GM21717 (cell line): Measurements from ENCODE around the gene RIGI.
A peak's percentile ranks its signal among the peaks of the same experiment; 100 is the strongest.
"Not testable (repeated sequence)": the region's sequence is repeated elsewhere in the genome, so short reads cannot be mapped to it uniquely, and the experiment has no call there.

Source experiments
- ATAC-seq: cut with Tn5 transposase; IDR thresholded peaks from one replicate; pipeline ENCODE4 v1.9.1; 2021; ENCODE audit warnings: mild to moderate bottlenecking, moderate library complexity; ENCODE audit not compliant: unreplicated experiment

The RIGI gene

DNA sequence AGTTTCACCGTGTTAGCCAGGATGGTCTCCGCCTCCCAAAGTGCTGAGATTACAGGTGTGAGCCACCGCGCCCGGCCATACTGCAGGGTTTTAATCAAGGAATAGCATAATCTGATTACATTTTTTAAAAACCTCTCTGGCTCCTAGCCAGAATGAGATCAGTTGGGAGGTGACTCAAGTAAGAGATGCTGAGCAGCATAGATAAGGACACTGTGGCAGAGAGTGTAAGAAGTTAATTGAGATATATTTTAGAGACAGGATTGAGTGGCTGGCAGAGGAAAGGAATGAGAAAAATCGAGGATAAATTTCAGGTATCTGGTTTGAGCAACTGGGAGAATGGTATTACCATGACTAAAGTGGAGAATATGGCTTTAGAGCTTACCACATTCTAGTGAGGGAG, 7.3 kb upstream of the RIGI start:
- no peak for ATAC-seq

DNA sequence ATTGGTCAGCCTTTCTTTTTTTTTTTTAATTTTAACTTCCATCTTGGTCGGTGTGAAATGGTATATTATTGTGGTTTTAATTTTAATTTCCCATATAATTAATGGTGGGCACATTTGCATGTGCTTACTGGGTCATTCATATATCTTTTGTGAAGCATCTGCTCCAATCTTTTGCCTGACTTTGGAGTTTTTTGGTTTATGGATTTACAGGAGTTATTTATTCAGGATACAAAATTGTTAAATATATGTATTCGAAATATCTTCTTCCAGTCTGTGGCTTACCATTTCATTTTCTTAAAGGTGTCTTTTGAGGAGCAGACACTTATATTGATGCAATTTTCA, 682 bp upstream of the RIGI start:
- no peak for ATAC-seq

- ATAC-seq: no peak
Observed at GRCh38 chr9:32525709-32526030, 326 bp downstream of the RIGI start.

- peak; percentile 10 for ATAC-seq
Observed at GRCh38 chr9:32524892-32525708, 896 bp downstream of the RIGI start.

- ATAC-seq: not testable (repeated sequence)
Observed at GRCh38 chr9:32524558-32524891, 1.5 kb downstream of the RIGI start.

- ATAC-seq: no peak
Observed at GRCh38 chr9:32523910-32524309, 2.1 kb downstream of the RIGI start.

DNA sequence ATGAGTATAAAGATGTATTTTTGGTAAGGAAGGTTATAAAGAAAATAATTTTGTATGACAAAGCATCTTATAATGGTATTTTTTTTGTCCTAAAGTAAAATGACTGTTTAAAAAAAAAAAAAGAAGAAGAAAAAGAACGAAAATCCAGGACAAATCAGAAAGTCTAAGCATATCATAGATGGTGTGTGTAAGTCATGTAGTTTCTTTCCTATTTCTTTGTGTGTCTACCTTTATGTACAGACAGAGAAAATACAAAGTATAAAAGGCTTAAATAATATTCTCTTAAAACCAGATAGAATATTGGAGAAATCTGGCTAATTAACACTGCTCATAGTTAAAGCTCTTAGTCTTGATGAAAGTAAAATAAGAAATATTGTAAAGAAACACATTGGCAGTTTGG, 7.7 kb downstream of the RIGI start:
- no peak for ATAC-seq

DNA sequence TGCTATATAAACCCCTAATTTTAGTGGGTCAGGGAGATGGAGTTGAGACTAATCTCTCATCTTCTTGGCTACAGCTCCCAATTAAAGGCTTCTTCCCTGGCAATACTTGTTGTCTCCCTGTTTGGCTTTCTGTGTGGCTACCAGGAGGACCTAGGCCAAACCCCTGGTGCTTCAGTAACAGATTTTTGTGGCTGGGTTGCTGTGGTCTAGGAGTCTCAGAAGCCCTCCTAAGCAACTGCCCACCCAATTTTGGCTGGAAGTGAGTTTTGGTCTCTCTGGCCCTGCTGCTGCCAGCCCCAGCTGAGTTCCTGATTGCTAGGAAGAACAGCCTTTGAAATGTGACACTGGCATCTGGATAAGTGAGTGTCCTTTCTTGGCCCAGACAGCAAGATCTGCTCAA, 9.8 kb downstream of the RIGI start:
- no peak for ATAC-seq

DNA sequence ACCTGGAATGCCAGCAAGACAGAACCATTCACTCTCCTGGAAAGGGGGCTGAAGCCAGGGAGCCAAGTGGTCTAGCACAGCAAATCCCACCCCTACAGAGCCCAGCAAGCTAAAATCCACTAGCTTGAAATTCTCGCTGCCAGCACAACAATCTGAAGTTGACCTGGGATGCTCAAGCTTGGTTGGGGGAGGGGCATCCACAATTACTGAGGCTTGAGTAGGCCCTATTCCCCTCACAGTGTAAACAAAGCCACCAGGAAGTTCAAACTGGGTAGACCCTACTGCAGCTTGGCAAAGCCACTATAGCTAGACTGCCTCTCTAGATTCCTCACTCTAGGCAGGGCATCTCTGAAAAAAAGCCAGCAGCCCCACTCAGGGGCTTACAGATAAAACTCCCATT, 17.3 kb downstream of the RIGI start:
- no peak for ATAC-seq

- ATAC-seq: no peak
Observed at GRCh38 chr9:32503008-32503407, 23.0 kb downstream of the RIGI start.

- ATAC-seq: no peak
Observed at GRCh38 chr9:32502464-32502863, 23.5 kb downstream of the RIGI start.

DNA sequence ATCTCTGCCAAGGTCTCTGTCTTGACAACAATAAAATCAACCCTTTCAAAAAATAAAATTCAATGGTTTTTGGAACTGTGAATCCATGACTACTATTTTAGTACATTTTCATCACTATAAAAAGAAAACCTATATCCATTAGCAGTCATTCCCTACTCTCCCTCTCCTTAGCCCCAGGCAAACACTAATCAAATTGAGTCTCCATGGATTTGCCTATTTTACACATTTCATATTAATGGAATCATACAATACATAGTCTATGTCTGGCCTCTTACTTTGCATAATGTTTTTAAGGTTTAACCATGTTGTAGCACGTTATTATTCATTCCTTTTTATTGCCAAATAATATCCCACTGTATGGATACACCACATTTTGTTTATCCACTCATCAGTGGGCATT, 24.1 kb downstream of the RIGI start:
- ATAC-seq: no peak

GRCh38 chr9:32500768-32501167, 25.2 kb downstream of the RIGI start:
- no peak for ATAC-seq

DNA sequence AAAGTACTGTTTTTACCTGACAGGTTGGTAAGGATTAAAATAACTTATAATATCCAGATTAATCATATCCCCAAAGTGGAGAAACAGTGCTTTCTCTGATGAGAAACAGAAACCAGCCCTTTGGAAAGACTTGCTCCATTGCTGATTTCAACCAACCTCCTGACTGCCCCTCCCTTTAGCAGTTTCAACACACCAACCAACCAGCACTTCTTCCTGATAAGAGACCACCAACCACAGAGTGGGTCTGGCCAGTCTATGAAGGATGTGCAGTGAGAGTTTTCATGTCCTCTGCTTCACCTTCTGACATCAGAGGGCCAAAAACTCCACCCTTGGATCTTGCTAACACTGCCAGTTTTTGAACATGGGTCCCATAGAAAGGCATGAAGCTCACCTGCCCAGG, 28.1 kb downstream of the RIGI start:
- ATAC-seq: no peak

DNA sequence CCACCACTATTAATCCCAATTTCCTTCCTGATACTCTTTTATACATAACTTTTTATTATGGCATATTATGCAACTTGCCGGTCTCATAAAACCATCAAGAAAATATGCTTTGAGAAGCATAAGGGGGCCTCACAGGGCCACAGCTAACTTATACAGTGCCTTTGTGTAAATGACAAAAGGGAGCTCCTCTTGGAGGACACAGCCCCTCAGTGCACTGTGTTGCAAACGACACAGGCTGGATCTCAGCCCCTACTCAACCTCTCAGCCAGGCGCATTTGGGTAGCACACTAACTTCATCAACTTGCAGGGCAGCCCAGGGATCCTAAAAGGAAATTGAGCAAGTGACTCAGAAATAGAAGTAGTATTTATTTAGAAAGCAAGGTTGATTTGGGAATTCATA, 35.4 kb downstream of the RIGI start:
- ATAC-seq: no peak

DNA sequence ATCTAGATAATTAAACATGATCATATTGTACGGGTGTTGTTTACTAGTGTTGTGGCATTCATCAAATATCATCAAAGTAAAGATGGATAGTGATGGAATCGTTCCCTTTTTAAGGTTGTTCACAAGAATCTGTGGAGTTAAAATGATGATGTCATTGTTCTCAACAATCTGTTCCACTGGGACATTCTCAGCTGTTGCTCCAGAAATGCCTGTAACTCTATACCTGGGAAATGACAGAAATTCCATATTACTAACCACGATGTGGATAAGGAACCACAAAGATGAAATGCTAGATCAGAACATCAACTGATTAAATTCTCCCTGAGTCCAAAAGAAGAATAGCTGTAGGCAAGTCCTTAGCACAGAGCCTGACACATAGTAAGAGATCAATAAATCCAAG, 38.0 kb downstream of the RIGI start:
- no peak for ATAC-seq

- ATAC-seq: no peak
Observed at GRCh38 chr9:32486839-32487562, 39.0 kb downstream of the RIGI start.

DNA sequence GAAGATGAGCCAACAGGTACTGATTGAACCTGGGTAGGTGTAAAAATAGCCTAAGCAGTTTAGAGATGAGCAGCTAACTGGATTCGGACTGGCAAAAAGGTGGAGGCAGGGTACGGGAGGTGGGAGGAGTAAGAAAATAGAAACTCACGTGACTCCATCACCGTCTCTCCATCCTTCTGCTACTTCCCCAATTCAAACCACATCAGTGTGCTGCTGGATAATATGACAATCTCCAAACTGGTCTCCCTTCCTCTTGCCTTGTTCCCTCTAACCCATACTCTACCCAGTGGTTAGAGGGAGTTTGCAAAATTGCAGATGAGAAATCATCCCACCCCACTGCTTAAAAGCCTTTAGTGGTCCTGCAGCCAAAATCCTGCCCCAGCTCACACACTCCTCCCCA, 42.7 kb downstream of the RIGI start:
- ATAC-seq: no peak
